HG03457 (cell line): Measurements from ENCODE around the gene TRIM74.
A peak's percentile ranks its signal among the peaks of the same experiment; 100 is the strongest.
"Not testable (repeated sequence)": the region's sequence is repeated elsewhere in the genome, so short reads cannot be mapped to it uniquely, and the experiment has no call there.

Source experiments
- ATAC-seq: cut with Tn5 transposase; IDR thresholded peaks from one replicate; pipeline ENCODE4 v1.9.1; 2021; ENCODE audit warnings: moderate number of reproducible peaks; ENCODE audit not compliant: unreplicated experiment

Gene TRIM74

GRCh38 chr7:72960029-72960428 is 9.2 kb downstream of the TRIM74 start:
- not testable (repeated sequence) for ATAC-seq

DNA sequence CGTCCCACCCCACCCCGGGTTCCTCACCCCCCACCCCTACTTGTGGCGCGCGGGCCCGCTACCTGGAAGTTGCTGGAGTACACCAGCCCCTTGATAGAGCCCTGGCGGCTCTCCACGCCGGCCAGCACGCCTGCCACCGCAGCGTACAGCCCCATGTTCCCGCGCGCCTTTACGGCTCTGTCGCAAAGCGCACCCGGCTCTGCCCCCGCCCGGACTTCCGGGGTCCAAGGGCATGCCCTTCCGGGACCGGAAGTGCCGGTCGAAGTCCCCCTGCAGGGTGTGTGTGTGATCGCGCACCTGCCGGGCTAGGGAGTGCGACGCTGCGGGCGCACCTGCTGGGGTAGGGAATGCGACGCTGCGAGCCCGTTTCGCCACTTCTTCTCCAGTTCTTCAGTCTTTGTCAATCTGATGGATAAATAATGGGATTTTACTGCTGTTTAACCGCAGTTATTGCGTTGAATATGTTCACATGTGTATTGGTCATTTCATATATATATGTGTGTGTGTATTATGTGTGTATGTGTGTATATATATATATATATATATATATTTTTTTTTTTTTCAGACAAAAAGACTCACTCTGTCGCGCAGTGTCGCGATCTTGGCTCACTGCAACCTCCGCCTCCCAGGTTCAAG is 14.6 kb downstream of the TRIM74 start:
- peak; percentile 76 for ATAC-seq

- ATAC-seq, result peak; percentile 35
Measured at GRCh38 chr7:72953901-72954562, 15.2 kb downstream of the TRIM74 start.

GRCh38 chr7:72950432-72950831 is 18.8 kb downstream of the TRIM74 start:
- ATAC-seq, result not testable (repeated sequence)

DNA sequence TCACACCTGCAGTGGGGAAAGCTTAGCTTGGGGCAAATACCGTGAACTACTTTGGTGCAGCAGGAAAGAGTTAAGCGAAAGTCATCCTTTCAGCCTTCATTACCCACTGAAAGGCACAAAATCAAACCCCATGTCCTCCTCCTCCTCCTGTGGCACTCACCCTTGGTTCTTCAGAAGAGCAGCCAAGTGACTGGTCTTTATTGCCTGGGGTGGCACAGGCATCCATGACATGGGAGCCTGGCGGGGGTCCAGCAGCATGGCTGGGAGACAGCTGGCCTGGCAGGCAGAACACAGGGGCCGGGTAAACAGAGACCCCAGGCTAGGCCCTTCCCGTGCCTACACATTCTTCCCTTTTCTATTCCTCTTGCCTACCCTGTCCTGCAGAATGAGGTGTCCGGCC is 19.6 kb downstream of the TRIM74 start:
- ATAC-seq, result not testable (repeated sequence)

- not testable (repeated sequence) for ATAC-seq
Measured at GRCh38 chr7:72949276-72949675, 20.0 kb downstream of the TRIM74 start.

GRCh38 chr7:72948714-72949113 is 20.6 kb downstream of the TRIM74 start:
- not testable (repeated sequence) for ATAC-seq

DNA sequence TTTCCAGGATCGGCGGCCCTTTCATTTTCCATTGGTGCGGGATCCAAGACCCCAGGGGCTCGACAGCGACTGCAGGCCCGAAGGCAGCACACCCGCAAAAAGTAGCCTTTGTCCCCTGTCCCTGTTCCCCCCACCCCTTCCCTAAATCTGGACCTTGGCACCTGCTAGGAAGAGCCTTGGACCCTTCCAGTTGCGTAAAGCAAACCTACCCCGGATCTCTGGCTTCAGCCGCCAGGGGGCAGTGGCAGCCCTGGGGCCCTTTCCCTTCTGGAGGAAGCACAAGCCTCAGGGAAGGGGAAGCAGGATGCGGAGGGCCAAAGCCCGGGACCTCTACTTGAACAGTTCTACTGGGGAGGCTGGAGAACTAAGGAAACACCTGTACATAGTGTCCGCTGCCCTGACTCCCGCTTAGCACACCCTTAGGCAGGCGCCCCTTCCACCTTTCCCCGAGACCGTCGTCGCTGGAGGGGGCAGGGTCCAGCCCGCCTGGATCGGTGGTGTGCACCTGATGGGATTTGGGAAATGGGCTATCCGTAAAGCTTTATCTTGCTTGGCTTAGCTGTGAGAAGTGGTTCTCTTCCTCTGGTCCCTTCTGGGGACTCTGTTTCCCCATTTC is 23.0 kb downstream of the TRIM74 start:
- not testable (repeated sequence) for ATAC-seq

- ATAC-seq, result not testable (repeated sequence)
Measured at GRCh38 chr7:72945597-72945996, 23.7 kb downstream of the TRIM74 start.

GRCh38 chr7:72944937-72945336 is 24.3 kb downstream of the TRIM74 start:
- not testable (repeated sequence) for ATAC-seq

DNA sequence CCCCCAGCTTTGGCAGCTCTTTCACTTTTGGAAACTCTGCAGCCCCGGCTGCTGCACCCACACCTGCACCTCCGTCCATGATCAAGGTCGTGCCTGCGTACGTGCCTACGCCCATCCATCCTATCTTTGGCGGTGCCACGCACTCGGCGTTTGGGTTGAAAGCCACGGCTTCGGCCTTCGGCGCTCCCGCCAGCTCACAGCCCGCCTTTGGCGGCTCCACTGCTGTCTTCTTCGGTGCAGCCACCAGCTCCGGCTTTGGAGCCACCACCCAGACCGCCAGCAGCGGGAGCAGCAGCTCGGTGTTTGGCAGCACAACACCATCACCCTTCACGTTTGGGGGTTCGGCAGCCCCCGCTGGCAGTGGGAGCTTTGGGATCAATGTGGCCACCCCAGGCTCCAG is 26.3 kb downstream of the TRIM74 start:
- not testable (repeated sequence) for ATAC-seq

GRCh38 chr7:72942022-72942705 is 27.1 kb downstream of the TRIM74 start:
- ATAC-seq, result not testable (repeated sequence)

DNA sequence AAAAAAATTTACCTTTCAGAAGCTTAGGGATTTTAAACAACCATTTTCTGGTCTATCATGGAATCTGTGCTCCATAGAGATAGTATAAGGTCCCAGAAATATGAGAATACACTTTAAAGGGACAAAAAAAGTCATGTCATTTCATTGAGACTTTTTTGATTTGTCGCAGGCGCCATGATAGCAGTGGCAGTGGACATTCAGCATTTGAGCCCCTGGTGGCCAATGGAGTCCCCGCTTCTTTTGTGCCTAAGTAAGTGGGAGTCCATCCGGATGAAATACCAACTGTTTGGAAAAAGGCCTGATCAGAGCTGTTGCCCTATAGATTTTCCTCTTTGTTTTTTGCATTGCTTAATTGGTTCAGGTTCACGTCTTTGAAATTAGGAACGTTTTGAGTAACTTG is 41.0 kb downstream of the TRIM74 start:
- ATAC-seq, result not testable (repeated sequence)

GRCh38 chr7:72927791-72928190 is 41.5 kb downstream of the TRIM74 start:
- ATAC-seq, result not testable (repeated sequence)

- ATAC-seq, result no peak
Measured at GRCh38 chr7:72925546-72926120, 43.6 kb downstream of the TRIM74 start.

DNA sequence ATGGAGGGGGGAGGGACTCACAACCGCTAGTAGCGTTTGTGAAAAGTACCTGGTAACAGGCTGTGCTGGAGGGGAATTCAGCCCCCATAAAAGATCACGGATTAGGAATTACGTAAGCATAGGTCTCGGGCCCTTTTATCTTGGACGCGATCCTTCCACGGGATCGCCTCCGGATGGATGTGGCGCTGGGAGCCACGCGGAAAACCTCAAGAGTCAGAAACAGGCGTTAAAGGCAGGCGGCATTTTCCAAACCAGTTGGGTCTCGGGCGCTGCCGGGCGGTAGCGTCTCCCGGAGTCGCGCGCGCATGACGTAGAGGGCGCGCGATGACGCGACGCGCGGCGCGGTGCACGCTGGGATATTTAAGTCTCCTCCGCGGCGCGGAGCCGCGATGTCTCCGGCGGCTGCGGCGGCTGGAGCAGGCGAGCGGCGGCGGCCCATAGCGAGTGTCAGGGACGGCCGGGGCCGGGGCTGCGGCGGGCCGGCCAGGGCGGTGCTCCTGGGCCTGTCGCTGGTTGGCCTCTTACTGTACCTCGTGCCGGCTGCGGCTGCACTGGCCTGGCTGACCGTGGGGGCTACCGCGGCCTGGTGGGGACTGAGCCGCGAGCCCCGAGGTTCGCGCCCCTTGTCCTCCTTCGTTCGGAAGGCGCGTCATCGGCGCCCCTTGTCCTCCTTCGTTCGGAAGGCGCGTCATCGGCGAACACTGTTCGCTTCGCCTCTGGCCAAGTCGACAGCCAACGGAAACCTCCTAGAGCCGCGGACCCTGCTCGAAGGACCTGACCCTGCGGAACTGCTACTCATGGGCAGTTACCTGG is 44.3 kb downstream of the TRIM74 start, which contains the start of gene POM121:
Gene POM121, plus strand, starts transcription at position 363 of the 813 bp plus-strand sequence. Its CDS starts 27 bp downstream, at position 390.
- ATAC-seq, result peak; percentile 64

DNA sequence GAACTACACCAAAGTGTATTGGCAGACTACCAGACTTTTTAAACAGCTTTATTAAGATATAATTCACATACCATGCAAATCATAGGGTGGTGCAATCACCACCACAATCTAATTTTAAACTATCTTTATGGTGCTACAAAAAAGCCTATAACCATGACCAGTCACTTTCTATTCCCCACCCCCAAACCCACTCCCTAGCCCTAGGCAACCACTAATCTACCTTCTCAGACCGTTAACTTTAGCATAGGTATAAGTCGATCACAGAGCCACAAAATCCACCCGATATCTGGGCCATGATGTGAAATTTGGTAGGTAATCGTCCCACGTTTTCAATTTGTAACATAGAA is 44.9 kb downstream of the TRIM74 start:
- ATAC-seq, result peak; percentile 9

- ATAC-seq, result no peak
Measured at GRCh38 chr7:72919256-72919775, 50.0 kb downstream of the TRIM74 start.

DNA sequence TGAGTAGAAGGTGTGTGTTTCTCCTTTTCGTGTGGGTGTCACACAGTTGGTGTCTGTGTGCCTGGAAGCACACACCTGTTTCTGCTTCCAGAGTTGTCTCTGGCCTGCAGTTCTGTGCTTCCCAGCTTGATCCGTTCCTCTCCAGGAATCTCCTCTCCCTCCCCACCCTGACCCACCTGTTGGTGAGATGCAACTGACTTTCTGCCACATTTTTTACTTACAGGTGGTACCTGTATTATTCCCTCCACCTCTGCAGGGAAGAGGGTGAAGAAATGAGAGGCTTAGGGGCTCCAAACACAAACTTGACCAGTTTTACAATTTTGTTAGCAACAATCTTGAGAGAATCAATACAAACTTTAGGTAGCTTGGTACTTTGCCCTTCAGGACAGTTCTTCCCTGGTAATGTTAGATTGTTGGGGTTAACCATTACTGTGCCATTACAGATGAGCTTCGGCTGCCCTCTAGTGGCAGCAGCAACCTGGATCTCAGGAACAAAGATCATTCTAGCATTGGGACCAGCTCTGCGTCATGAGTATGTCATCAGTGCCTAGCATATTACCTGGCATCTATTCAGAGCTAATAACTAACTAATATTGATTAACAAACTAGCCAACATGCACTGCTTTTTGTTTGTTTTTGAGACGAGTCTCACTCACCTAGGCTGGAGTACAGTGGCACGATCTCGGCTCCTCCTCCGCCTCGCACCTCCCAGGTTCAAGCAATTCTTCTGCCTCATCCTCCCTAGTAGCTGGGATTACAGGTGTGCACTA is 54.3 kb downstream of the TRIM74 start:
- peak; percentile 56 for ATAC-seq
